GM18870 (cell line): ENCODE data around the gene CYB5D1.

Source experiments
- ATAC-seq: cut with Tn5 transposase; IDR thresholded peaks from one replicate; pipeline ENCODE4 v1.9.1; 2021; ENCODE audit warnings: moderate library complexity; ENCODE audit not compliant: unreplicated experiment

CYB5D1 gene

DNA sequence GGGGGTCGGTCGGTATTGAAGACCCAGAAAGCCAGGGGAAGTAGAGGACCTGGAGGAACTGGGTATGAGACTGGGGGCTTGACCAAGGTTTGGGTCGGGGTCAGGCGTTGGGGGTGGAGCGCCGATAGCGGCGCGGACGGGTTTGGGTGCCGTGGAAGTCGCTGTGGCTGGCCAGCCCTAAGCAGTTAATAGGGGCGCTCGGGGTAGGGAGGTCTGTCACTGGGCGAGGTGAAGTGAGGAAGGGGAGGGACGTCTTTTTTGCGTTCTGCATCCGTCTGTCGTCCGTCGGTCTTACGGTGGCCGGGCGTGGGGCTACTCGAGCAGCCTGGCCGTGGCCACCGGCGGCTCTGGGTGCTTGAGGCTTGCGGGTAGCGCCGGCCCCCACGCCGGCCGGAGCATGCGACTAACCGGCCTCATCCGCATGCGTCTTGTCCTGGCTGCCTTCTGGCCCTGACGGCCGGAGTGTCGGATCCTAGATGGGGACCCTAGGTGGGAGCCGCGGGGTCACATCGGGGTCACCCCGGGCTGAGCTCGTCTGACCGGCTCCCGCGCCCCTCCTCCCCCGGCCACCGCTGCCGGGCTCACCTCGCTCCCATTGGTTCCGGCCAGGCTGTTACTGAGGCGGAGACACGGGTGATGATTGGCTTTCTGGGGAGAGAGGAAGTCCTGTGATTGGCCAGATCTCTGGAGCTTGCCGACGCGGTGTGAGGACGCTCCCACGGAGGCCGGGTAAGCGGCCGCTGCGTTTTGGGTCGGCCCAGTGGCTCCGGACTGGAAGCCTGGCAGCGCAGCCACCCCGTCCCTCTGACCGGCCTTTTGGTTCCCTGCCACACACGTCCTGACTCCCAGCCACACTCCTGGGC lies 13.3 kb upstream of the CYB5D1 start:
- peak; percentile 52 for ATAC-seq

DNA sequence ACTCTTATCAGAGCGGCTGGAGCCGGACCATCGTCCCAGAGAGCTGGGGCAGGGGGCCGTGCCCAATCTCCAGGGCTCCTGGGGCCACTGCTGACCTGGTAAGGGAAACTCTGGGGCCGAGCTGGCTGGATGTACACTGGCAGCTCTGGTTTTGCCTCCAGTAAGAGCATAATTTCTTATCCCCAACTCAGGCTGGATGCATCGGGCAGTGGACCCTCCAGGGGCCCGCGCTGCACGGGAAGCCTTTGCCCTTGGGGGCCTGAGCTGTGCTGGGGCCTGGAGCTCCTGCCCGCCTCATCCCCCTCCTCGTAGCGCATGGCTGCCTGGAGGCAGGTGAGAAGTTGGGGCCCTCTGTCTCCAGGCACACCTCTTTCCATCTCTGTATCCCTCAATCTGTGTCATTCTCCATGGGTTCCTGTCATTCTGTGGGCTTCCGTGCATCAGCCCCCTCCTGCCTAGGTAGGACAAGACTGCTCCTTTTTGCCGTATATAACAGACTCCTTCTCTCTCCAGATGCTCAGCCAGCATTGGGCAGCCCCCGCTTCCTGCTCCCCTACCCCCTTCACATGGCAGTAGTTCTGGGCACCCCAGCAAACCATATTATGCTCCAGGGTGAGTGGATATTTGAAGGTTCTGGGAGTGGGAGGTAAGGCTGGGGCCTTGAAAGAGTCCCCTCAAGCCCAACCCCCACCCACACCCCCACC lies 12.3 kb upstream of the CYB5D1 start:
- no peak for ATAC-seq

- ATAC-seq, result no peak
These were observed 11.6 kb upstream of the CYB5D1 start for GRCh38 chr17:7846063-7846735.

GRCh38 chr17:7846765-7847661 lies 10.8 kb upstream of the CYB5D1 start:
- no peak for ATAC-seq

DNA sequence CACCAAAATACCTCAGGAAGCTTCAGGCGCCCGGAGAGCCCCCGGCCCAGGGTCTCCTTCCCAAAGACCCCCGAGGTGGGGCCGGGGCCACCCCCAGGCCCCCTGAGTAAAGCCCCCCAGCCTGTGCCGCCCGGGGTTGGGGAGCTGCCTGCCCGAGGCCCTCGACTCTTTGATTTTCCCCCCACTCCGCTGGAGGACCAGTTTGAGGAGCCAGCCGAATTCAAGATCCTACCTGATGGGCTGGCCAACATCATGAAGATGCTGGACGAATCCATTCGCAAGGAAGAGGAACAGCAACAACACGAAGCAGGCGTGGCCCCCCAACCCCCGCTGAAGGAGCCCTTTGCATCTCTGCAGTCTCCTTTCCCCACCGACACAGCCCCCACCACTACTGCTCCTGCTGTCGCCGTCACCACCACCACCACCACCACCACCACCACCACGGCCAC lies 9.6 kb upstream of the CYB5D1 start:
- no peak for ATAC-seq

- ATAC-seq, result no peak
These were observed 9.1 kb upstream of the CYB5D1 start for GRCh38 chr17:7848739-7849129.

DNA sequence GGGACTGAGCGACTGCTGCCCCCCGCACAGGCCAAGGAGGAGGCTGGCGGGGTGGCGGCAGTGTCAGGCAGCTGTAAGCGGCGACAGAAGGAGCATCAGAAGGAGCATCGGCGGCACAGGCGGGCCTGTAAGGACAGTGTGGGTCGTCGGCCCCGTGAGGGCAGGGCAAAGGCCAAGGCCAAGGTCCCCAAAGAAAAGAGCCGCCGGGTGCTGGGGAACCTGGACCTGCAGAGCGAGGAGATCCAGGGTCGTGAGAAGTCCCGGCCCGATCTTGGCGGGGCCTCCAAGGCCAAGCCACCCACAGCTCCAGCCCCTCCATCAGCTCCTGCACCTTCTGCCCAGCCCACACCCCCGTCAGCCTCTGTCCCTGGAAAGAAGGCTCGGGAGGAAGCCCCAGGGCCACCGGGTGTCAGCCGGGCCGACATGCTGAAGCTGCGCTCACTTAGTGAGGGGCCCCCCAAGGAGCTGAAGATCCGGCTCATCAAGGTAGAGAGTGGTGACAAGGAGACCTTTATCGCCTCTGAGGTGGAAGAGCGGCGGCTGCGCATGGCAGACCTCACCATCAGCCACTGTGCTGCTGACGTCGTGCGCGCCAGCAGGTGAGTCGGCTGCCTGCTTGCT lies 8.6 kb upstream of the CYB5D1 start:
- ATAC-seq, result no peak

DNA sequence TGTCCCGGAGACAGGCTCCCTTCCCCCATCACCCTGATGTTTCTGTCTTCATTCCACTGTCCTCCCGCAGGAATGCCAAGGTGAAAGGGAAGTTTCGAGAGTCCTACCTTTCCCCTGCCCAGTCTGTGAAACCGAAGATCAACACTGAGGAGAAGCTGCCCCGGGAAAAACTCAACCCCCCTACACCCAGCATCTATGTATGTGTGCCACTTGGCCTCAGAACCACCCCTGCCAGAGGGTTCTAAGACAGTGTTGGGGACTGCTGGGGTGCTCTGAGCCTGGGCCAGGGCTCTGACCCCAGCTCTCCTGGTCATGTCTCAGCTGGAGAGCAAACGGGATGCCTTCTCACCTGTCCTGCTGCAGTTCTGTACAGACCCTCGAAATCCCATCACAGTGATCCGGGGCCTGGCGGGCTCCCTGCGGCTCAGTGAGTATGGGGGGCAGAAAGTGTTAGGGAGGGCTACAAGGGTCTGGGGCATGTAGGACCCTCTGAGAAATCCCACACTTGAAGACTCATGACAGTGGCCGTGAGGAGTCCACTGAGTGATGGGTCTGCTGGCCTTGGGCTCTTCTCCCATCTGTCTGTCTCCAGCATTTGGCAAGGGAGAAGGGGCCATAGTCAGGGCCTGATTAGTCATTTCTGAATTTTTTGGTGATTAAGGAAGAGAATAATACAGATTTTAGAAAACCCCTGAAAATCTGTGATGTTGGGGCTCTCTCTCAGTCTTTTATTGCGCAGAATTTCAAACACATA lies 7.9 kb upstream of the CYB5D1 start:
- ATAC-seq, result no peak

- no peak for ATAC-seq
These were observed 6.9 kb upstream of the CYB5D1 start for GRCh38 chr17:7850701-7851437.

GRCh38 chr17:7851438-7852261 lies 6.2 kb upstream of the CYB5D1 start:
- ATAC-seq, result peak; percentile 67

GRCh38 chr17:7852262-7852670 lies 5.5 kb upstream of the CYB5D1 start:
- ATAC-seq, result no peak

DNA sequence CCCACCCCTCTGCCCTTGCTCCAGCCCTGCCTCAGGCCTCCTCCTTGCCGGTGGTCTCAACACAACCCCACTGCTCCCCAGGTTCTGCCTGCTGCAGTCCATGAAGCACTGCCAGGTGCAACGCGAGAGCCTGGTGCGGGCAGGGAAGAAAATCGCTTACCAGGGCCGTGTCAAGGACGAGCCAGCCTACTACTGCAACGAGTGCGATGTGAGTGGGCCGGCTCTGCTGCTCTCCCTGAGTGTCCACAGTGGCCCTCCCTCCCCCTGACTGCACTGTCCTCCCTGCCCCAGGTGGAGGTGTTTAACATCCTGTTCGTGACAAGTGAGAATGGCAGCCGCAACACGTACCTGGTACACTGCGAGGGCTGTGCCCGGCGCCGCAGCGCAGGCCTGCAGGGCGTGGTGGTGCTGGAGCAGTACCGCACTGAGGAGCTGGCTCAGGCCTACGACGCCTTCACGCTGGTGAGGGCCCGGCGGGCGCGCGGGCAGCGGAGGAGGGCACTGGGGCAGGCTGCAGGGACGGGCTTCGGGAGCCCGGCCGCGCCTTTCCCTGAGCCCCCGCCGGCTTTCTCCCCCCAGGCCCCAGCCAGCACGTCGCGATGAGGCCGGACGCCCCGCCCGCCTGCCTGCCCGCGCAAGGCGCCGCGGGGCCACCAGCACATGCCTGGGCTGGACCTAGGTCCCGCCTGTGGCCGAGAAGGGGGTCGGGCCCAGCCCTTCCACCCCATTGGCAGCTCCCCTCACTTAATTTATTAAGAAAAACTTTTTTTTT lies 4.7 kb upstream of the CYB5D1 start:
- ATAC-seq, result no peak

DNA sequence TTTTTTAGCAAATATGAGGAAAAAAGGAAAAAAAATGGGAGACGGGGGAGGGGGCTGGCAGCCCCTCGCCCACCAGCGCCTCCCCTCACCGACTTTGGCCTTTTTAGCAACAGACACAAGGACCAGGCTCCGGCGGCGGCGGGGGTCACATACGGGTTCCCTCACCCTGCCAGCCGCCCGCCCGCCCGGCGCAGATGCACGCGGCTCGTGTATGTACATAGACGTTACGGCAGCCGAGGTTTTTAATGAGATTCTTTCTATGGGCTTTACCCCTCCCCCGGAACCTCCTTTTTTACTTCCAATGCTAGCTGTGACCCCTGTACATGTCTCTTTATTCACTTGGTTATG lies 4.1 kb upstream of the CYB5D1 start:
- no peak for ATAC-seq

- ATAC-seq, result no peak
These were observed 3.6 kb upstream of the CYB5D1 start for GRCh38 chr17:7854078-7854777.

GRCh38 chr17:7854851-7855659 lies 2.7 kb upstream of the CYB5D1 start, which contains the start of gene TMEM88:
Gene TMEM88 (plus strand): TSS chr17:7855066. CDS start chr17:7855075, 9 bp downstream.
- no peak for ATAC-seq

DNA sequence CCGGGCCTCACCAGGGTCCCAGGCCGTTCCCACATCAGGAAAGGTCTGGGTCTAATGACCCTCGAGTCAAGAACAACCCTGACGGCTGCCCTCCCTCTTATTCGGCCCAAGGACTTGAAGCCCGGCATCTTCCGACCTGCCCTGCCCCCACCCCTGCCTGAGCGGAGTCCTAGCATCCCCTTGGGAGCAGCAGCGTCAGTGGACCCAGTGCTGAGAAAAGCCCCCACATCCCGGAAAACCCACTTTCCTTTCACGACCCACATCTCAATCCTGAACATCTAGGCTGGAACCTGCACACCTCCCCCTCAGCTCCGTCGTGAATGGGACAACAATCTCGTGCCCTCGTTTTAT lies 2.2 kb upstream of the CYB5D1 start:
- no peak for ATAC-seq
